Activated T-cell treated with anti-CD3 and anti-CD28 coated beads for 4 hours (primary cell): ENCODE measurements around the gene SLC13A3.

Experiments
- DNase-seq: peaks from one replicate; pipeline ENCODE4 v3.0.0-alpha.2; 2020

The SLC13A3 gene

GRCh38 chr20:46650575-46651090, 626 bp downstream of the SLC13A3 start:
- no peak for DNase-seq

DNA sequence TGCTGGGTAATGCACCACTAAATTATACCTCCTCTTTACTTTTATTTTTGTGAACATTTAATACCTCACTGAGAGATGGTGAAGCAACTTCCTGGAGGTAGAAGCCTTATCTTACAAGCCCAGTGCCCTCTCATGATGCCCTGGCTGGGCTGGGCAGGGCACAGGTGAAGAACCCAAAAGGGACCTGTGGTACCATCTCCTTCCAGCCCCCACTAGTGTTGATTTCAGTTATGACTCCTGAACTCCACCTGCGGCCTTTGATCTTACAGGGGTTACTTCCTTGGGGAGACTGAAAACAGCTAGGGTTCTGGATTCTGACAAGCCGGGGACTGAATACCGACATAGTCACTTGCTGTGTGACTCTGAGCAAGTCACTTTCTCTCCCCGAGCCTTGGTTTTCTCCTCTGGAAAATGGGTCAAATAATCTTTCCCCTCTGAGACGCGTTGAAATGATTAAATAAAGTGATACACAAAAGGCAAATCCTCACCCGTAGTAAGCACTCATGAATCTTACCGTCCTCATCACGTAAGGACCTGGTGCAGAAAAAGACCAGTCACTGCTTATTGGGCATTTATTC, 1.2 kb downstream of the SLC13A3 start:
- no peak for DNase-seq

- DNase-seq, result no peak
Measured at GRCh38 chr20:46649650-46649949, 1.7 kb downstream of the SLC13A3 start.

DNA sequence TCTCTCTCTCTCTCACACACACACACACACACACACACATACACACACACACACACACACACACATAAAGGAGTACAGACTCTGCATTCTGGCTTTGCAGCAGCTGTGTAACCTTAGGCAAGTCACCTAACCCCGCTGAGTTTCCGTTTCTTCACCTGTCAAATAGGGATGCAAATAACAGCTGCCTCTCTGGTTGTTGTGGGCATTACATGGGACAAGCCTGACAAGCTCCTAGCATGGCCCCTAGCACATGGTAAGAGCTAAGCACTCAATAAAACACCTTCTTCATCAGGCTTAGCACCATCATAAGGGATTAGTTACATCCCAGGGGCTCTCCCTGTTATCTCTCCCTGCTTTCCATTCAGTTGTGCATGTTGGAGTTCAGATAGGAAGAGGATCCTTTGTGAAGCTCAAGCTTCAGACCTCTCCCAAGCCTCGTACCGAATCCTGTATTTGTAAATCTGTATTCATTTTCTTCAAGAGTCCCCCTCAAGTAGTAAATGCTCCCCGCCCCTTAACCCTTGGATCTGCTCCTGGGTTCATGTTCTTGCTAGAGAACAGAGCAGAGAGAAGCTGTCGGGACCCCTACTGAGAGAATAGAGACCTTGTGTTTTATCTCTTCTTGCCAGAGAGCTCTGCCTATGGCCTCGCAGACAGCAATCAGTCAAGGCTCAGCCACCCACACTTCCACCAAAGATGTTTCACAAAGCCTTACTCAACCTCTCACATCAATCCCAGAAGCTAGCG, 2.2 kb downstream of the SLC13A3 start:
- DNase-seq, result no peak

DNA sequence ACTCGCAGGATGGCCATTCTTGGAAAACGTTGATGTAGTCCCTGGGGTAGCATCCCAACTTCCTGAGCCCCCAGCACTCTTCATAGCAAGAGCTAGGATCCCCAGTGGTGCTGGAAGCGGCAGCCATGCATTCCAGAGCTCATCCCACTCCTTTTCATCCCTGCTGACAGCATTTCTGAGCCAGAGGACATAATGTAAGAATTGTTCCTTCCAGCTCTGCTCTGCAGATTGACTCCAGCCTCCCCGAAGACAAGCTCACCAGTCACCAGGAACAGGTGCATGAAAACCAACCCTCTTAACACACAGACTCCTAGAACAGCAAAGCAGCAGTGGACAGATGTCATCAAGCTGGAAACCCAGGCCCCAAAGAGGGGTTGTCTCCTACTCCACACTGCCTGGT, 3.8 kb downstream of the SLC13A3 start:
- DNase-seq, result no peak

- no peak for DNase-seq
Measured at GRCh38 chr20:46646659-46647380, 4.4 kb downstream of the SLC13A3 start.

GRCh38 chr20:46646122-46646521, 5.1 kb downstream of the SLC13A3 start:
- no peak for DNase-seq

- DNase-seq, result no peak
Measured at GRCh38 chr20:46644733-46645132, 6.5 kb downstream of the SLC13A3 start.

DNA sequence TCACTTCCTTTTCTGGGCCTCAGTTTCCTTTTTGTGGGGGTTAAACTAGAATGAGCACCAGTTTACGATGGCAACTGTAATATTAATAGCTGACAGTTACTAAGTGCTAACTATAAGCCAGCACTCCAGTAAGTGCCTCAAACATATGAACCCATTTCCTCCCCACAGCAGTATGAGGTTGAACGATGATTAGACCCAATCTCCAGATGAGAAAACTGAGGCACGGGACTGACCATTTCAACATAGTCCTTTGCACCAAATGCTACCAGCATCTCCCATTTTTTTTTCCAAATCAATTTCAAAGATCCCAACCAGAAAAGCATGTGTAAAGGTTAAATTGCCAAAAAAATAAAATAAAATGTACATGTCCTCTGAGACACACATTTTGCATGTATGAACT, 7.1 kb downstream of the SLC13A3 start:
- no peak for DNase-seq

GRCh38 chr20:46642969-46643343, 8.3 kb downstream of the SLC13A3 start:
- DNase-seq, result no peak

GRCh38 chr20:46642265-46642968, 8.8 kb downstream of the SLC13A3 start:
- DNase-seq, result no peak

DNA sequence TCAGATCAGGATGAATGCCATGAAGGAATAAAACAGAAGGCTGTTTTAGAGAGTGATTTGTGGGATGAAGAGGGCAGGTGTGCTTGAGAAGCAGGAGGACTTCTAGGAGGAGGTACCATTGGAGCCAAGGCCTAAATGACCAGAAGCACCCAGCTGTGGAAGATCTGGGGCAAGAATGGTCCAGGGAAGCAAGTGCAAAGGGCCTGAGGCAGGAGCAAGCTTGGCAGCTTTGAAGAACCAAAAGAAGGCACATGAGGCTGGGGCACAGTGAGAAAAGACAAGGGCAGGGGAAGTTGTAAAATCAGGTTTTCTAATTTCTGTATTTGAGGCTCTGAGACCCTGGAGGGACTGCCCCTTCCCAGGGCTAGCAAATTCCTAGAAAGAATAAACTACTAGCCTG, 9.8 kb downstream of the SLC13A3 start:
- DNase-seq, result no peak

- DNase-seq, result no peak
Measured at GRCh38 chr20:46640536-46641311, 10.5 kb downstream of the SLC13A3 start.

- no peak for DNase-seq
Measured at GRCh38 chr20:46640044-46640443, 11.2 kb downstream of the SLC13A3 start.

- no peak for DNase-seq
Measured at GRCh38 chr20:46639587-46639986, 11.7 kb downstream of the SLC13A3 start.

DNA sequence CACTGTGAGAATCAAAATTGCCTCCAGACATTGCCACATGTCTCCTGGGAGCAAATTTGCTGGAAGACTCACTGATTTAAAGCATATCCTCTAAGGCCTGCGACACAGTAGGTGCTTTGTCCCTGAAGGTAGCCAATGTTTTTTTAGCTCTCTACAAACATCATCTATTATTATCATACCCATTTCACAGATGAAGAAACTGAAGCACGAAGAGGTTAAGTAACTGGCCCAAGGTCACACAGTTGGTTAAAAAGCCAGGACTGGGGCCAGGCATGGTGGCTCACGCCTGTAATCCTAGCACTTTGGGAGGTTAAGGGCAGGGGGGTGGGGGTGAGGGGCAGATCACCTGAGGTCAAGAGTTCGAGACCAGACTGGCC, 12.4 kb downstream of the SLC13A3 start:
- no peak for DNase-seq

GRCh38 chr20:46638134-46638897, 12.9 kb downstream of the SLC13A3 start:
- DNase-seq, result no peak

DNA sequence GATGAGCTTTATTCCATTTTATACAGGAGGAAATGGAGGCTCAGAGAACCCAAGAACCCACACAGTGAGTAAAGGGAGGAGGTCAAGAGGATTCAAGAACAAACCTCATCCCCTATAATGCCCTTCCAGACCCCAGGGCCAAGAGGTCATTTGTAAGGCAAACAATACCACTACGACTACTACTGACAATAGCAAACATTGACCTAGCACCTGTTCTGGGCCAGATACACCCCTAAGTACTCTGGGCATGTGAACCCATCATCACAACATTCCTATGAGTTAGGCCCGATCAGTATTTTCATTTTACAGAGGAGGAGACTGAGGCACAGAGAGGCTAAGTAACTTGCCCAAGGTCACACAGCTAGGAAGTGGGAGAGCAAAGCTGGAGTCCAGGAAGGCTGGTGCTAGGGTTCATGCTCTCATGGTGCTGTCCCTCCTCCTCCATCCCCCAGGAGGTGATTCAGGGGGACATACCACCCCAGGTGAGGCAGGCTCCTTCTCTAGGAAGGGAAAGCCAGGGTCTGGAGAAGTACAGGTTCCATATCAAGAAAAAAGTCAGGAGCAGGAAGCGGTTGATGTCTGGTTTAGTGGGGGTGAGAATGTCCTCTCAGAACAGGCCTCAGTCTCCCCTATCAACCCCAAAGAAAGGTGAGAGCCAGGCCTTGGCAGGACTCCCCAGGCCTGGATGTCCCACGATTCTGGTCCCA, 13.7 kb downstream of the SLC13A3 start:
- no peak for DNase-seq

DNA sequence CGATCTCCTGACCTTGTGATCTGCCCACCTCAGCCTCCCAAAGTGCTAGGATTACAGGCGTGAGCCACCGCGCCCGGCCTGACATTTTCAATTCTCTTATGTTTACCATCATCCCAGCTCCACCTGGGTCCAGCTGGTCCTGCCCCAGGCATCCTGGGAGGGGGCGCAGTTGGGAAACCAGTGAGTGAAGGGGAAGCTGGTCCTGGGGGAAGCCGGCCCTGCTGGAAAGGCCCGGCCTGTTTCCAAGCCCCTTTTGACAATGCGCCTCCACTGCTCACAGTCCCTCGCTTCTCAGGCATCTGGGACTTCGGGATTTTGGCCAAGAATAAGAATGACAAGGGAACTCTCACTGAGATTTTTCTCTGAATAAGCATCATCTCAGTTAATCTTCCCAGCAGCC, 14.2 kb downstream of the SLC13A3 start:
- no peak for DNase-seq

DNA sequence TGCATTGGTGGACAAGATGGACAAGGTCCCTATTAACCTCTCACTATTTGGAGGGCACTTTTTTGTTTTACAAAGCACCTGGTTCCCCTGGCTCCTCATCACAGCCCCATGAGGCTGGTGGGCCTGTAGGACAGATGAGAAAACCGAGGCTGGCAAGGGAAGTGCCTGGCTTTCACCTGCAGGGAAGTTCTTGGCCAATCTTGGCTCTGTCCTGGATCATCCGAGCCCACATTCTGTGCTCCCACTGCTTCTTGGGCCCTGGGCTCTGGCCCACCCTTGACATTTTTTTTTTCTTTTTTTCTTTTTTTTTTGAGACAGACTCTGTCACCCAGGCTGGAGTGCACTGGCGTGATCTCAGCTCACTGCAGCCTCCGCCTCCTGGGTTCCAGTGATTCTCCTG, 14.7 kb downstream of the SLC13A3 start:
- no peak for DNase-seq

DNA sequence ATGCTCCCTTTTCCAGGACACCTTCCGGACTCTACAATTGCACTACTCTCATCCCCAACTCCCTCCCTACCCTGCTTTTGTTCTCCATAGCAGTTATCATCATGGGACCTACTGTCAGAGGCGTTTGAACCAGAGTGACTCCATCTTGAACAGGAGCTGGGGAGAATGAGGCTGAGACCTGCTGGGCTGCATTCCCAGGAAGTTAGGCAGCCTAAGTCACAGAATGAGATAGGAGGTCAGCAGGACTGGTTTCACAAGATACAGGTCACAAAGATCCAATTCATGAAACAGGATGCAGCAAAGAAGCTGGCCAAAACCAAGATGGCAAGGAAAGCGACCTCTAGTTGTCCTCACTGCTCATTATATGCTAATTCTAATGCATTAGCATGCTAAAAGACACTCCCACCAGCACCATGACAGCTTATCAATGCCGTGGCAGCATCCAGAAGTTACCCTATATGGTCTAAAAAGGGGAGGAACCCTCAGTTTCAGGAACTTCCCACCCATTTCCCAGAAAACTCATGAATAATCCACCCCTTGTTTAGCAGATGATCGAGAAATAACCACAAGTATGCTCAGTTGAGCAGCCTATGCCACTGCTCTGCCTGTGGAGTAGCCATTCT, 15.6 kb downstream of the SLC13A3 start:
- DNase-seq, result no peak
